Lung microvascular endothelial cell (primary cell): Measurements from ENCODE around the gene OR5A1. TPM values are rescaled to one million over a fixed set of nuclear protein-coding genes. Genes with fewer than 3 reads are reported as not detected.

Experiments used
- DNase-seq, 2 donors: peaks; one replicate each; pipeline versions ENCODE4 v3.0.0 to v3.0.0-alpha.2; 2010; ENCODE audit warnings: low read depth in 2 of 2
- total RNA-seq: library from RNA; depleted of rRNA; stranded (reverse); fragments of >200 nt; gene quantifications from 2 replicates; pipeline ENCODE4 v1.2.1, GENCODE V29; 2014

OR5A1 gene
- total RNA-seq, 1 donor from 2014 or later, result not detected

GRCh38 chr11:59479906-59480305, 43.6 kb downstream of the OR5A1 start:
- DNase-seq, result no peak

GRCh38 chr11:59480359-59480758, 44.1 kb downstream of the OR5A1 start:
- no peak for DNase-seq

Other genes starting within 250 kb of the OR5A1 start
- gene MPEG1, start 223.5 kb upstream of the OR5A1 start, total RNA-seq, result not detected in 2 replicates
- gene OR5AN1, start 77.6 kb upstream of the OR5A1 start, total RNA-seq, result not detected in 2 replicates
- not detected in 2 replicates for gene OR5A2, start 10.1 kb upstream of the OR5A1 start, total RNA-seq
- not detected in 2 replicates for gene OR4D6, start 20.5 kb downstream of the OR5A1 start, total RNA-seq
- not detected in 2 replicates for gene OR4D10, start 36.8 kb downstream of the OR5A1 start, total RNA-seq
- gene OR4D11, start 67.1 kb downstream of the OR5A1 start, total RNA-seq, result not detected in 2 replicates
- gene OR4D9, start 75.1 kb downstream of the OR5A1 start, total RNA-seq, result not detected in 2 replicates
- 31.2 and 65.9 TPM in 2 replicates for gene OSBP, start 179.3 kb downstream of the OR5A1 start, total RNA-seq
- 4.4 and 8.9 TPM in 2 replicates for gene PATL1, start 232.6 kb downstream of the OR5A1 start, total RNA-seq